Gastroesophageal sphincter (tissue), 4 donors: ENCODE measurements around the gene MEGF6. TPM values are rescaled to one million over a fixed set of nuclear protein-coding genes. Genes with fewer than 3 reads are reported as not detected.

Experiments used
- ATAC-seq: fragments of 150-250 bp; one replicate; pipeline ENCODE4 v1.9.1; 2016; ENCODE audit warnings: mild to moderate bottlenecking, moderate library complexity
- H3K27ac ChIP-seq, 4 donors: fragments of 200-600 bp; sonication (generic) in 3 of 4; 1 replicate in 3 of 4; 2 replicates in 1 of 4; pipeline ENCODE4 v1.5.1; 2016 to 2019
- H3K27me3 ChIP-seq: fragments of 200-600 bp; sonication (generic); one replicate; pipeline ENCODE4 v1.5.1; 2019
- H3K36me3 ChIP-seq, 2 donors: fragments of 200-600 bp; sonication (generic); one replicate each; pipeline ENCODE4 v1.5.1; 2019; ENCODE audit warnings: control low read depth in 1 of 2
- H3K4me1 ChIP-seq, 3 donors: fragments of 200-600 bp; sonication (generic); 1 replicate in 2 of 3; 2 replicates in 1 of 3; pipeline ENCODE4 v1.5.1; 2016 to 2019; ENCODE audit warnings: control low read depth in 2 of 3
- H3K4me3 ChIP-seq, 2 donors: fragments of 200-600 bp; sonication (generic); one replicate each; pipeline ENCODE4 v1.5.1; 2019; ENCODE audit warnings: mild to moderate bottlenecking in 1 of 2, moderate library complexity in 1 of 2
- H3K9me3 ChIP-seq, 3 donors: fragments of 200-600 bp; sonication (generic); one replicate each; pipeline ENCODE4 v1.5.1; 2017 to 2019; ENCODE audit warnings: control low read depth in 2 of 3
- CTCF ChIP-seq, 4 experiments: fragments of 200-600 bp in 2 of 4; fragments of 450-650 bp in 2 of 4; sonication (generic) in 1 of 4; IDR thresholded peaks; one replicate each; pipeline ENCODE4 v1.5.1; 2017 to 2019; ENCODE audit warnings: antibody characterized with exemption in 4 of 4, mild to moderate bottlenecking in 2 of 4, moderate library complexity in 2 of 4
- EP300 ChIP-seq: sonication (generic); formaldehyde crosslinking; IDR thresholded peaks from one replicate; pipeline ENCODE4 v1.6.1; 2017; ENCODE audit warnings: antibody characterized with exemption, mild to moderate bottlenecking
- POLR2A ChIP-seq, 2 donors: fragments of 450-650 bp; IDR thresholded peaks; one replicate each; pipeline ENCODE4 v1.6.1; 2017; ENCODE audit warnings: antibody characterized with exemption in 2 of 2, mild to moderate bottlenecking in 2 of 2, moderate library complexity in 1 of 2
- POLR2AphosphoS5 ChIP-seq: sonication (generic); formaldehyde crosslinking; IDR thresholded peaks from one replicate; pipeline ENCODE4 v1.6.1; 2017; ENCODE audit warnings: antibody characterized with exemption
- WGBS, 2 donors: methylation state at CpG; one replicate each; pipeline ENCODE4 v1.1.5; 2018; ENCODE audit warnings: low coverage in 1 of 2; 5-methylcytosine and 5-hydroxymethylcytosine counted together
- total RNA-seq, 4 donors: library from RNA; depleted of rRNA; stranded (reverse); fragments of >200 nt; gene quantifications; one replicate each; pipeline ENCODE4 v1.1.0, GENCODE V29; 2016

MEGF6 gene
- total RNA-seq, 4 donors from 2014 or later = 4.7 to 15.5 (median 10.8) TPM

DNA sequence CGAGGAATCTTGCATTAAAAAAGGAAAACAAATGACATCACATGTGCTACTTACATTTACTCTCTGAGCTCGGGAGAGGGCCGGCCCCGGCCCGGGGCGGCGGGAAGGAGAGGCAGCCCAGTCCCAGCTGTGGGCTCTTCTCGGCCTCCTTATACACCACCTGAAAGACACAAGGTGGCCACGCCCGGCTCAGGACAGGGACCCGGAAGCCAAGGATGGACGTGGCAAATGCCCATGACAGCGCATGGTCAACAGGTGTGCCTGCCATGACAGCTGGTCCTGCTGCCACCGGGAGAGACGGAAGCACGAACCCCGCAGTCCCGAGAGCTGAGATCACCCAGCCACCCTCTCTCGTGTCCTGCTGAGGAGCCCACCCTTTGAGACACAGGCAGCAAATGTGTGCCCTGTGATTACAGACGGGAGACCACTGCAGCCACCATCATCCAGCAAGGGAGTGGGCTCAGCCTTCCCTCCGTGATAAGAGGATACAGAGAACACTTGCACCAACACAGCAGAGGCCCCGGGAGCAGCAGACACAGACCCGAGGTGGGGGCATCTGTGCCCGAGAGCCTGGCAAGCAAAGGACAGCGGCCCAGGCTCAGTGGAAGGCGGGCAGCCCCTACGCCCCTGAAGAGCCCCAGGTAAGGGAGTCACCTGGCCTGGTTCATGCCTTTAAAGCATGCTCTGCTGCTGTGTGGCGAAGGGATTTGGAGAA lies 22.2 kb upstream of the MEGF6 start:
- WGBS, 2 donors = 80 to 90% methylated on average over 1 to 4 of the region's 28 CpGs
- no peaks in the 10 kb centered on the region for H3K9me3 ChIP-seq
- H3K27ac ChIP-seq = no peak overlapping the region
- no peak for ATAC-seq
- peaks cover 0 to 100% of the 10 kb centered on the region in 2 donors for H3K36me3 ChIP-seq
- TF ChIP-seq POLR2A (IDR thresholded peaks at IDR 0.05) = no peak
- TF ChIP-seq EP300 = no peak
- TF ChIP-seq CTCF (IDR thresholded peaks at IDR 0.05) = no peak
- no peak for TF ChIP-seq POLR2AphosphoS5
- H3K4me1 ChIP-seq = no peaks in the 10 kb centered on the region
- no peaks in the 10 kb centered on the region for H3K27me3 ChIP-seq
- no peak overlapping the region for H3K4me3 ChIP-seq

- Histone ChIP-seq H3K4me1 (no peaks in the 10 kb centered on the region), H3K36me3 (peaks cover 0 to 100% of the 10 kb centered on the region in 2 donors), H3K4me3 (no peak overlapping the region), H3K9me3 (no peaks in the 10 kb centered on the region), H3K27ac (no peak overlapping the region), H3K27me3 (no peaks in the 10 kb centered on the region)
- TF ChIP-seq EP300 (no peak), CTCF (IDR thresholded peaks at IDR 0.05) (no peak), POLR2A (IDR thresholded peaks at IDR 0.05) (no peak), POLR2AphosphoS5 (no peak)
- WGBS, 2 donors = 75% methylated on average over 2 of the region's 26 CpGs; no CpG with 5 or more reads in 1 of the 2 donors
- ATAC-seq = no peak
Observed at GRCh38 chr1:3632716-3633343, 21.5 kb upstream of the MEGF6 start.

DNA sequence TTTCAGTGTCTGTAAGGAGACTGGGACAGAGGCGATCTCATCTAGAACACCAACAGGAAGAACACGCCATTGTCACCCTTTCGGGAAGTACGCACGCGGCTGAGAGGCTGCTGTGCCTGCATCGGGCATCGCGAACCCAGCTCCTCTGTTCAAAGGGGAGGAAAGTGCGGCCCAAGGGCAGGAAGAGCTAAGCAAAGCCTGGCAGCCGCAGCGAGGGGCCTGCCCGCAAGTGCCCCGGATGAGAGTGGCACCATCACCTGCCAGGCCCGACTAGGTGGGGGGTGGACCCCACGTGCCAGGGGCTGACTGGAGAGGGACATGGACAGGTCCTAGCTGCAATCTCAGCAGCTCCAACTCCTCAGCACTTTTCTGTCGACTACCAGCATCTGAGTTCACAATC lies 21.0 kb upstream of the MEGF6 start:
- Histone ChIP-seq H3K36me3 (peaks cover 0 to 100% of the 10 kb centered on the region in 2 donors), H3K4me3 (no peak overlapping the region)
- 95 to 100% methylated on average over 3 to 4 of the region's 17 CpGs for WGBS, 2 donors

DNA sequence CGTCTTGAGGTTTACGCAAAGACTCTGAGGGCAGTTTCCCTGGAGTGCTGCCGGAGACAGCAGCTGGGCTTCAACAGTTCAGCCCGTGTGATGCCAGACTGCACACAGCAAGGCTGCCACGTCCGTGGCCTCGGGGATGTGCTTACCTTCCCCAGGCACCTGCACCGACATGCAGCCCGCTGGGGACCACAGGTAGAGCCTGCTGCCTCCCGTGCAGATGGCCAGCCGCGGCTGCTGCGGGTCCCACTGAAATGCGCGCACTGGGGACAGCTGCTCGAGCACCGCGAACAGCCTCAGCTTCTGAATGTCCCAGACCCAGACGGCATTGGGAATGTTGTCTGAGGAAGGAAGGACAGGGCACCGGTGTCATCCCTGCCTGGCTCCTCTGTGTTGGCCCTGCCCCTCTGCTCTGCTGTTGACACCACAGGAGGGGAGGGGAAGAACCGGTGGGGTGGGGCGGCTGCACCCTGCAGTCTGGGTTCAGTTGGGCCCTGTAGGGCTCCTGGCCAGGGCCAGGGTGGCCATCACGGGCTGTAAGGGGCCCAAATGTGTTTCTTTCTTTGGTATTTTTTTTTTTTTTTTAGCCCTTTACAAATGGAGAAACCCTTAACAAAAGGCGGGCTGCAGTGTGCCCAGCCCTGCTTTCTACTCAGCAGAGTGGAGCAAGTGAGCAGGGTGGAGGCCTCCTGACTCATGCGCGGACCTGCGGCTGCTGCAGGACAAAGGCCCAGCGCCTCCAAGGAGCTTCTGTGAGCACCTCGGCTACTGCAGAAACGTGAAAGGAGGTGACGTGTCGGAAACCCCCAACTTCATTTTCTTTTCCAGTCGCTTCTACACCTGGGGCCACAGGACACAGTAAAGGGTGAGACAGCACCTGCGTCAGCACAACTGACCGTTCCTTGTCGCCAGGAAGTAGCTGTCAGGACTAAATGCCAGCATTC lies 20.3 kb upstream of the MEGF6 start:
- Histone ChIP-seq H3K4me3 (no peak overlapping the region), H3K27me3 (no peaks in the 10 kb centered on the region), H3K4me1 (peaks cover 0 to 4% (median 0%) of the 10 kb centered on the region in 3 donors), H3K36me3 (peaks cover 0 to 99% of the 10 kb centered on the region in 2 donors), H3K27ac (no peak overlapping the region), H3K9me3 (no peaks in the 10 kb centered on the region)
- WGBS, 2 donors = 71 to 85% methylated on average over 12 to 13 of the region's 36 CpGs
- TF ChIP-seq EP300 = no peak
- no peak for TF ChIP-seq POLR2AphosphoS5
- no peak for TF ChIP-seq CTCF (IDR thresholded peaks at IDR 0.05)
- no peak for TF ChIP-seq POLR2A (IDR thresholded peaks at IDR 0.05)
- no peak for ATAC-seq

More for the DNA sequence above, 21.0 kb upstream of the MEGF6 start:
- no peaks in the 10 kb centered on the region for H3K27me3 ChIP-seq
- H3K9me3 ChIP-seq = no peaks in the 10 kb centered on the region
- ATAC-seq = no peak
- no peak overlapping the region for H3K27ac ChIP-seq
- no peak for TF ChIP-seq EP300
- no peaks in the 10 kb centered on the region for H3K4me1 ChIP-seq

GRCh38 chr1:3630914-3631313 lies 19.6 kb upstream of the MEGF6 start:
- WGBS, 2 donors = 33 to 50% methylated on average over 1 of the region's 9 CpGs
- Histone ChIP-seq H3K36me3 (peaks cover 0 to 92% of the 10 kb centered on the region in 2 donors), H3K9me3 (no peaks in the 10 kb centered on the region), H3K27me3 (no peaks in the 10 kb centered on the region), H3K4me3 (no peak overlapping the region), H3K27ac (no peak overlapping the region), H3K4me1 (peaks cover 0 to 11% (median 0%) of the 10 kb centered on the region in 3 donors)
- TF ChIP-seq POLR2A (IDR thresholded peaks at IDR 0.05) = no peak
- ATAC-seq = no peak
